Activated T-helper 1 cell treated with anti-CD3 and anti-CD28 coated beads, Interleukin-12 subunit alpha, Interleukin-12 subunit beta, Interleukin-2, Interleukin-4 antibody, amounts not matched to agents 30 ng/mL and 10 ng/mL and 1 ng/mL, durations not matched to agents 14 hours and 24 hours and 36 hours (primary cell): Measurements from ENCODE around the gene STAT5B. TPM values are rescaled to one million over a fixed set of nuclear protein-coding genes. Genes with fewer than 3 reads are reported as not detected.
"Not testable (repeated sequence)": the region's sequence is repeated elsewhere in the genome, so short reads cannot be mapped to it uniquely, and the experiment has no call there.

Source experiments
- DNase-seq: peaks from one replicate; pipeline ENCODE4 v3.0.0; 2021; ENCODE audit warnings: low spot score
- H3K27ac Mint-ChIP-seq: one replicate; pipeline ENCODE4 v1.8.0; 2021; ENCODE audit warnings: mild to moderate bottlenecking, mixed read lengths
- H3K27me3 Mint-ChIP-seq: one replicate; pipeline ENCODE4 v1.8.0; 2022; ENCODE audit warnings: mild to moderate bottlenecking, moderate library complexity, mixed read lengths; ENCODE audit not compliant: insufficient read depth
- H3K36me3 Mint-ChIP-seq: one replicate; pipeline ENCODE4 v1.8.0; 2021; ENCODE audit warnings: low read depth, mixed read lengths
- H3K4me1 Mint-ChIP-seq: one replicate; pipeline ENCODE4 v1.8.0; 2021; ENCODE audit warnings: low read depth, mixed read lengths
- H3K4me3 Mint-ChIP-seq: one replicate; pipeline ENCODE4 v1.8.0; 2021; ENCODE audit warnings: mild to moderate bottlenecking, moderate library complexity, mixed read lengths
- H3K9me3 Mint-ChIP-seq: one replicate; pipeline ENCODE4 v1.8.0; 2021; ENCODE audit warnings: mixed read lengths
- intact Hi-C: fragments of 100-400 bp; cut with micrococcal nuclease; formaldehyde crosslinking; loops from one replicate; pipeline ENCODE4 v1.15.1; 2024
- total RNA-seq: library from RNA; stranded (reverse); gene quantifications from 2 replicates; pipeline ENCODE4 v1.2.3, GENCODE V29; 2022

The STAT5B gene
- total RNA-seq, 1 donor from 2014 or later: 191 TPM

- peaks cover 69% of the 10 kb centered on the region for H3K36me3 Mint-ChIP-seq
- peaks cover 86% of the 10 kb centered on the region for H3K4me1 Mint-ChIP-seq
- peak; percentile 68 for DNase-seq
- H3K4me3 Mint-ChIP-seq: peak overlapping the region; percentile 81
- no peaks in the 10 kb centered on the region for H3K27me3 Mint-ChIP-seq
- peak overlapping the region; percentile 86 for H3K27ac Mint-ChIP-seq
- no peaks in the 10 kb centered on the region for H3K9me3 Mint-ChIP-seq
- intact Hi-C loops: loop anchor here (1.0 to 2.0 kb wide), 4 partner anchors 10 to 94 kb away; no protein-coding TSS in a partner anchor
These were observed 36.3 kb upstream of the STAT5B start for GRCh38 chr17:42312285-42313130.

GRCh38 chr17:42312035-42312284 is 35.8 kb upstream of the STAT5B start:
- H3K36me3 Mint-ChIP-seq: peaks cover 70% of the 10 kb centered on the region
- intact Hi-C loops: loop anchor here (1.0 to 2.0 kb wide), 4 partner anchors 10 to 95 kb away; no protein-coding TSS in a partner anchor
- peak overlapping the region; percentile 86 for H3K27ac Mint-ChIP-seq
- H3K4me1 Mint-ChIP-seq: peaks cover 80% of the 10 kb centered on the region
- H3K9me3 Mint-ChIP-seq: no peaks in the 10 kb centered on the region
- H3K27me3 Mint-ChIP-seq: no peaks in the 10 kb centered on the region
- H3K4me3 Mint-ChIP-seq: peak overlapping the region; percentile 81
- no peak for DNase-seq

DNA sequence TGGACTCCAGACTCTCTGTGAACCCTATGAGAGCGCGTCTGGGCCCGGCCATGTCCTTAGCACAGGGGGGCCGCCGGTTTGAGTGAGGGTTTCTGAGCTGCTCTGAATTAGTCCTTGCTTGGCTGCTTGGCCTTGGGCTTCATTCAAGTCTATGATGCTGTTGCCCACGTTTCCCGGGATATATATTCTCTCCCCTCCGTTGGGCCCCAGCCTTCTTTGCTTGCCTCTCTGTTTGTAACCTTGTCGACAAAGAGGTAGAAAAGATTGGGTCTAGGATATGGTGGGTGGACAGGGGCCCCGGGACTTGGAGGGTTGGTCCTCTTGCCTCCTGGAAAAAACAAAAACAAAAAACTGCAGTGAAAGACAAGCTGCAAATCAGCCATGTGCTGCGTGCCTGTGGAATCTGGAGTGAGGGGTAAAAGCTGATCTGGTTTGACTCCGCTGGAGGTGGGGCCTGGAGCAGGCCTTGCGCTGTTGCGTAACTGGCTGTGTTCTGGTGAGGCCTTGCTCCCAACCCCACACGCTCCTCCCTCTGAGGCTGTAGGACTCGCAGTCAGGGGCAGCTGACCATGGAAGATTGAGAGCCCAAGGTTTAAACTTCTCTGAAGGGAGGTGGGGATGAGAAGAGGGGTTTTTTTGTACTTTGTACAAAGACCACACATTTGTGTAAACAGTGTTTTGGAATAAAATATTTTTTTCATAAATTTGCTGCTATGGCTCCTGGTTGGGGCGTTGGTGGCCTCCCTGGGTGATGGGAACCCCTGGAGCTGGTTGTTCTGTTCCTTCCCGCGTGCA is 35.2 kb upstream of the STAT5B start:
- intact Hi-C loops: loop anchor here (1.0 to 2.0 kb wide), 4 partner anchors 11 to 95 kb away; no protein-coding TSS in a partner anchor
- peaks cover 75% of the 10 kb centered on the region for H3K4me1 Mint-ChIP-seq
- peak overlapping the region; percentile 81 for H3K4me3 Mint-ChIP-seq

GRCh38 chr17:42310787-42311215 is 34.6 kb upstream of the STAT5B start:
- peaks cover 76% of the 10 kb centered on the region for H3K4me1 Mint-ChIP-seq
- intact Hi-C loops: no loop called here
- peak overlapping the region; percentile 81 for H3K4me3 Mint-ChIP-seq
- H3K27ac Mint-ChIP-seq: peak overlapping the region; percentile 86
- H3K36me3 Mint-ChIP-seq: peaks cover 73% of the 10 kb centered on the region
- H3K27me3 Mint-ChIP-seq: no peaks in the 10 kb centered on the region
- H3K9me3 Mint-ChIP-seq: no peaks in the 10 kb centered on the region
- DNase-seq: no peak

More for the DNA sequence above, 35.2 kb upstream of the STAT5B start:
- Mint-ChIP-seq H3K36me3 (peaks cover 67% of the 10 kb centered on the region), H3K27me3 (no peaks in the 10 kb centered on the region), H3K27ac (peak overlapping the region; percentile 86), H3K9me3 (no peaks in the 10 kb centered on the region)
- DNase-seq: no peak

DNA sequence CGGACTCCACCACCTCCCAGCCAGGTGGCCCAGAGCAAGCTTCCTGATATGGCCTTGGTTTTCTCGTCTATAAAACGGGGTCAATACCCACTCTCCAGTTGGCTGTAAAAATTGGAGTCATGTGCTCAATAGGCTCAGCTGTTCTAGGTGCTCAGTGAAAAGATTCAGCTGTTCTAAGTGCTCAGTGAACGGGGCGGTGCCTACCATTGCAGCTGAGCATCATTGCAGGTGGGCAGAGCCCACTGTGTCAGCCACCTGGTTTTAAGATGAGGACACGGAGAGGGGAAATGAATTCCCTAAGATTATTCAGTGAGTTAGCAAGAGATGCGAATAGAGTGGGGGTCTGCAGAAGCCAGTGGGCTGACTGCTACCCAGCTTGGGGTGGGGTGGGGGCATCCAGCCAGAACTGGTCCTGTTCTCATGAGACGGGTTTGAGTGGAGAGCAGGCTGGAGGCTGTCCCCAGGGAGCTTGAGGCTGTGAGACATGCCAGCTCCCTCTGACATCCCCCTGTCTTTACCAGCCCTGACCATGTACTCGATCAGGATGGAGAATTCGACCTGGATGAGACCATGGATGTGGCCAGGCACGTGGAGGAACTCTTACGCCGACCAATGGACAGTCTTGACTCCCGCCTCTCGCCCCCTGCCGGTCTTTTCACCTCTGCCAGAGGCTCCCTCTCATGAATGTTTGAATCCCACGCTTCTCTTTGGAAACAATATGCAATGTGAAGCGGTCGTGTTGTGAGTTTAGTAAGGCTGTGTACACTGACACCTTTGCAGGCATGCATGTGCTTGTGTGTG is 34.0 kb upstream of the STAT5B start:
- peak overlapping the region; percentile 86 for H3K27ac Mint-ChIP-seq
- H3K27me3 Mint-ChIP-seq: no peaks in the 10 kb centered on the region
- intact Hi-C loops: no loop called here
- no peaks in the 10 kb centered on the region for H3K9me3 Mint-ChIP-seq
- peaks cover 67% of the 10 kb centered on the region for H3K36me3 Mint-ChIP-seq
- DNase-seq: no peak
- H3K4me3 Mint-ChIP-seq: no peak overlapping the region
- H3K4me1 Mint-ChIP-seq: peaks cover 70% of the 10 kb centered on the region

DNA sequence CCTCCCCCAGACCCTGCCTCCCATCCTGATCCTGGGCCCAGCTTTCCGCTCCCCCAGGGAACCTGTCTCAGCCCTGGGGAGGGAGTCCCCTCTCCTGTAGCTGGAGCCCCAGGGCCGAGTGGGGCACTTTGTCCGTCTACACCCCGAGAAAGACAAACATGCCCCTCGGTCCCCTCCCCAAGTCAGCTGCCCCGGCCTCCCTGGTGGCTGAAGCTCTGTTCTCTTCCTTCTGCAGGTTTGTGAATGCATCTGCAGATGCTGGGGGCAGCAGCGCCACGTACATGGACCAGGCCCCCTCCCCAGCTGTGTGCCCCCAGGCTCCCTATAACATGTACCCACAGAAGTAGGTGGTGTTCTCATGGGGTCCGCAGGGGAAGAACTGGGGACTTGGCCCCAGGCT is 33.0 kb upstream of the STAT5B start:
- H3K4me3 Mint-ChIP-seq: no peak overlapping the region
- H3K9me3 Mint-ChIP-seq: no peaks in the 10 kb centered on the region

DNA sequence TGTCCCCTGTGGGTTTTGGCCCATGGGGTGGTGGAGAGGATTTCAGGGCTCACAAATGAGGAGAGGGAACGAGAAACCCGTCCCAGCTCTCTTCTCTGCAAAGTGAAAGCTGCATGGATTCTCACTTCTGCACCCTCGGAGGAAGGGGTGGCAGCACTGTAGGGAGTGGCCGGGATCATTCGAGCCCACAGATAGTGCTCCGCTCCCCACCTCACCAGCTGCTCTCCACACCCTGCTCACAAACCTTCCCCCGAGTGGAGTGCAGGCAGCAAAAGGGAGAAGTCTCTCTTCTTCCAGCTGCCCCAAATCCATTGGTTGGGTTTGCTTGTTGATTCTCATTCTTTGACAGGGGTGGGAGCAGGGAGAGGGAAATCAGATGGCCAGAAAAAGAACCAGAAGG is 32.3 kb upstream of the STAT5B start:
- H3K4me1 Mint-ChIP-seq: peaks cover 74% of the 10 kb centered on the region
- peak overlapping the region; percentile 44 for H3K27ac Mint-ChIP-seq
- H3K4me3 Mint-ChIP-seq: no peak overlapping the region
- no peaks in the 10 kb centered on the region for H3K9me3 Mint-ChIP-seq
- peaks cover 77% of the 10 kb centered on the region for H3K36me3 Mint-ChIP-seq
- intact Hi-C loops: no loop called here
- H3K27me3 Mint-ChIP-seq: no peaks in the 10 kb centered on the region
- no peak for DNase-seq

More for the DNA sequence above, 33.0 kb upstream of the STAT5B start:
- DNase-seq: no peak
- Mint-ChIP-seq H3K36me3 (peaks cover 75% of the 10 kb centered on the region), H3K4me1 (peaks cover 74% of the 10 kb centered on the region), H3K27ac (peak overlapping the region; percentile 8), H3K27me3 (no peaks in the 10 kb centered on the region)
- intact Hi-C loops: no loop called here

- Mint-ChIP-seq H3K9me3 (no peaks in the 10 kb centered on the region), H3K4me3 (no peak overlapping the region), H3K4me1 (peaks cover 69% of the 10 kb centered on the region), H3K36me3 (peaks cover 81% of the 10 kb centered on the region), H3K27ac (no peak overlapping the region), H3K27me3 (no peaks in the 10 kb centered on the region)
- intact Hi-C loops: no loop called here
- DNase-seq: no peak
These were observed 31.3 kb upstream of the STAT5B start for GRCh38 chr17:42307362-42307927.

GRCh38 chr17:42306385-42306667 is 30.1 kb upstream of the STAT5B start:
- H3K27me3 Mint-ChIP-seq: no peaks in the 10 kb centered on the region
- intact Hi-C loops: no loop called here
- H3K9me3 Mint-ChIP-seq: no peaks in the 10 kb centered on the region
- H3K4me1 Mint-ChIP-seq: peaks cover 60% of the 10 kb centered on the region
- DNase-seq: no peak
- no peak overlapping the region for H3K4me3 Mint-ChIP-seq
- peak overlapping the region; percentile 78 for H3K27ac Mint-ChIP-seq
- H3K36me3 Mint-ChIP-seq: peaks cover 83% of the 10 kb centered on the region

DNA sequence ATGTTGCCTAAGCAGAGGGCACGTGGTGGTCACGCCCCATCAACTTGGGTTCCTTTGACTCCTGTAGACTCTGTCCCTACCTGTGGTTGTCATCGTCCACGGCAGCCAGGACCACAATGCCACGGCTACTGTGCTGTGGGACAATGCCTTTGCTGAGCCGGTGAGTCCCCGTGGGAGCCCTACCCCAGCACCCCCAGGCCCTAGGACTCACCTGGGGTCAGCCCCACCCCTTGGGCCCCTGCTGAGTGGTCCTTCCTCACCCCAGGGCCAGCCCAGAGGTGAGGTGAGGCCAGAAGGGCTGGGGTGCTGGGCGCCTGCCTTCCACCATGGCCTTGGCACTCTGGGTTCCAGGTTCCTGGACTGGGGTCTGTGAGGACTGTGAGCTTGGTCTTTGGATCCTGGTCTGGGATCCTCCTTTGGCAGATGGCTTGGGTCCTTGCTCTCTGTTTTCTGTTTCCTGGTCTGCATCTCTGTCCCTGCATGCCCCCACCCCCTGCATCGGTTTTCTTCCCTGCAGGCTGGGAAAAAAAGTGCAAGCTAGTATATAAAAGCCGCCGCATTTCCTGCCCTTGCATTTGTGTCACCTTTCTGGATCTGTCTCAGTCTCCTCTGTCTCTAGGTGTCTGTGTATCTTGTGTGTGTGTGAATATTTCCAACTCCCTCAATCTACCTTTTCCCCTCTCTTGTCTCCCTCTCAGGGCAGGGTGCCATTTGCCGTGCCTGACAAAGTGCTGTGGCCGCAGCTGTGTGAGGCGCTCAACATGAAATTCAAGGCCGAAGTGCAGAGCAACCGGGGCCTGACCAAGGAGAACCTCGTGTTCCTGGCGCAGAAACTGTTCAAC is 29.6 kb upstream of the STAT5B start:
- intact Hi-C loops: no loop called here
- DNase-seq: no peak
- H3K27me3 Mint-ChIP-seq: no peaks in the 10 kb centered on the region
- H3K27ac Mint-ChIP-seq: peak overlapping the region; percentile 78
- H3K4me3 Mint-ChIP-seq: no peak overlapping the region
- peaks cover 54% of the 10 kb centered on the region for H3K4me1 Mint-ChIP-seq
- H3K36me3 Mint-ChIP-seq: peaks cover 83% of the 10 kb centered on the region
- no peaks in the 10 kb centered on the region for H3K9me3 Mint-ChIP-seq

- H3K27ac Mint-ChIP-seq: not testable (repeated sequence)
These were observed 28.8 kb upstream of the STAT5B start for GRCh38 chr17:42305031-42305330.

More at GRCh38 chr17:42305031-42305330, 28.8 kb upstream of the STAT5B start:
- H3K27me3 Mint-ChIP-seq, H3K4me3 Mint-ChIP-seq, DNase-seq, intact Hi-C loops, H3K9me3 Mint-ChIP-seq: not testable (repeated sequence)
- Mint-ChIP-seq H3K36me3 (peaks cover 75% of the 10 kb centered on the region), H3K4me1 (peaks cover 46% of the 10 kb centered on the region)
